Measurements from ENCODE around the gene ORMDL1.

ORMDL1 gene, protein sequence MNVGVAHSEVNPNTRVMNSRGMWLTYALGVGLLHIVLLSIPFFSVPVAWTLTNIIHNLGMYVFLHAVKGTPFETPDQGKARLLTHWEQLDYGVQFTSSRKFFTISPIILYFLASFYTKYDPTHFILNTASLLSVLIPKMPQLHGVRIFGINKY

DNA sequence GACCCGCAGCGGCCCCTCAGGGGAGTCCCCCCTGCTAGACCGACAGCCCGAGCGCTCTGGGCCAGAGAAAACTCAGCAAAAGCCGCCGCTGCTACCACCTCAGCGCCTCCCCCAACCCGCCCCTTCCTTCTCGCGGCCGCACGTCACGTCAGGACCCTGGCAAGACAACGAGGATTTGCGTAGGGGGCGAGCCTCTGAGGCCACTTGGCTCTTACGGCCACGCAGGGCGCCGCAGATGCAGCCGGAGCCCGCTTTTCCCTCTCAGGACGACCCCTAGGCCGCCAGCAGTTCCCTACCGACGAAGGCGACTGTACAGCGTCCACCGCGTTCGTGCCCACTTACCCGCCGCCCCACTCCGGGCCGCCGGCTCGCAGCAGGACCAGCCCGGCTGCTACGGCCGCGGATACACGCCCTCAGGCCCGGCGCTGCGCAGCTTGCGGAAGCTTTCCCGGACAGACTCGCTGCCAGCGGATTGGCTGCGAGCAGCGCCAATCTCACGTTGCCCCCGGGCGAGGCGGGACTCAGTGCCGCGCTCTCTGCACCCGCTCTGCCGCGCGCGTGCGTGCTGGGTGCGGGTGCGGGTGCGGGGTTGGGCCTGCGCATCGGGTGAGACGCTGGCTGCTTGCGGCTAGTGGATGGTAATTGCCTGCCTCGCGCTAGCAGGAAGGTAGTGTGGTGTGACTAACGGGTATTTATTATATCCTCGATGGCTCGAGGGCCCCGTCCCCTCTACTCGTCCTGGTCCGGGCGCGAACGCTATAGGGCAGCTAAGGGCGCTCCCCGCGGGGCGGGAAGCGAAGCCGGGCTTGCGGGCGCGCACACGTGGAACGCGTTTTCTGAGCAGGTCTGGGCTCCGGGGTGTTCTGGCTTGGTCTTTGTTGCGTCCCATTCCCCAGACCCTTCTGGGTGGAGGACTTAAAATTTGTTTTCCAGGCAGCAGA is at the start of gene ORMDL1, which contains the start of gene PMS1:
TSS of gene ORMDL1 (minus strand) at position 413 of the 941 bp plus-strand sequence. CDS start 1,744 bp downstream, outside the sequence.
TSS of gene PMS1 (plus strand) at position 524 of the 941 bp plus-strand sequence. CDS start 7,360 bp downstream, outside the sequence.
- DNase-seq (ENCODE audit: low read depth): peak; percentile 93

DNA sequence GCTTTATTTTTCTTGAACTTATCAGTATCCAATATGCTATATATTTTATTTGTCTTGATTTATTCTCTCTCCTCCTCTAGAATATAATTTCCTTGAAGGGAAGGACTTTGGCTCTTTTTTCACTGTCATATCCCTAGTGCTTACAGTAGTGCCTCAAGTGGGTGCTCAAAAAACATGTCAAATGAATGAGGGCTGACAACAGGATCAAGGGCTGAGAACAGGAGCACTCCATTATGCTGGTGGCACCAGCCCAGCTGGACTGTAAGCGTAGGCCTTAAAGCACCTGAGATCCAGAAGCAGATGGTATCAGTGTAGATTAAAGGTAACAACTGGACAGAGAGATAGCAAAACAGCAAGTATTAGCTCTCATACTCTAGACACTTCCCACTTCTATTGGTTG is 46.4 kb upstream of the ORMDL1 start:
- no peak for DNase-seq (ENCODE audit: low read depth)

DNA sequence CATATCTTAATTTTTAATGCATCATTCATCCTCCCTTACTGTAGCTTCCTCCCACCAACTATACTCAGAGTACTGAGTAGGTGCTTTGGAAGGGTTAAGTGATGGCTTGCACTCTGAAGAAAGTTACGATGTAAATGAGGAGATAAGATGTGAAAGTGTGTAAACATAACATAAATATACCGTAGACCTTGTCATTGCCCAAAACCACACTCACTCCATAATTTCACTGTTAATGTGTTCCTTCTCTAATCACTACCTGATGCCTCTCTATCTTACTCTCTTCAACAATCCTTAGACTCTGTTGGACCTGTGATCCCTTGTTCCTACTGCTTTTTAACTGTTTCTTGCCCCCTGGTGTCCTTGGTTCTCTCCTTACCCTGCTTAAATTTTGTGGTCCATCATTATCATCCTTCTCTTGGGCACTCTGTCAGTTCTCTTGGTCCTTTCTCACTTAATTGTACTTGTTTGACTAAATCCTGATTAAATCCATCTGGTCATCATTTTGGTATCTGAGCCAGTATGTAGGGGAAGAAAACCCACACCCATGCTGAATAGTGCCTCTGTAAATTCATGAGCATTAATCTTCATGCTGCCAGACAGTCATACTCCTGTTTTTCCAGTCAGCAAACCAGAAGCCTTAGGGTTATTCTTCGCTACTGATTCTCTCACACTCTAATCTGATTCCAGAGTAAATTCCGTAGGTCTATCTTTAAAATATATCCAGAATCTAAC is 45.1 kb upstream of the ORMDL1 start:
- DNase-seq (ENCODE audit: low read depth): no peak

DNA sequence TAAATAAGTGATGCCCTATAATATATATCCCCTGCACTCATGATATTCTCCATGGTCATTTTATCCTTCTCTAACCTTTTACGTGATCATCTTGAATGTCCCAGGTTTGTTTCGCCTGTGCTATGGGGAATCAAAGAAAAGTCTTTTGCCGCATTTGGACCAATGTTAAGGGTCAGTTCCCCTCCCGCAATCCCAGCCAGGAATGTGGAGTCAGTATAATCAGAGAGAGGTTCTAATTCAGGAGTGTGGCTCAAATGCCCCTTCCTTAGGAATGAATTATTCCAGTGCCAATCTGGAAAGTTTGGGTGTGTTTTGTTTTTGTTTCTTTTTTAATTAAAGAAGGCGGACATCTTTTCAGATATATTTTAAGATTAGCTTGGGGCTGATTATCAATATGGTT is 41.9 kb upstream of the ORMDL1 start:
- DNase-seq (ENCODE audit: low read depth): no peak

DNA sequence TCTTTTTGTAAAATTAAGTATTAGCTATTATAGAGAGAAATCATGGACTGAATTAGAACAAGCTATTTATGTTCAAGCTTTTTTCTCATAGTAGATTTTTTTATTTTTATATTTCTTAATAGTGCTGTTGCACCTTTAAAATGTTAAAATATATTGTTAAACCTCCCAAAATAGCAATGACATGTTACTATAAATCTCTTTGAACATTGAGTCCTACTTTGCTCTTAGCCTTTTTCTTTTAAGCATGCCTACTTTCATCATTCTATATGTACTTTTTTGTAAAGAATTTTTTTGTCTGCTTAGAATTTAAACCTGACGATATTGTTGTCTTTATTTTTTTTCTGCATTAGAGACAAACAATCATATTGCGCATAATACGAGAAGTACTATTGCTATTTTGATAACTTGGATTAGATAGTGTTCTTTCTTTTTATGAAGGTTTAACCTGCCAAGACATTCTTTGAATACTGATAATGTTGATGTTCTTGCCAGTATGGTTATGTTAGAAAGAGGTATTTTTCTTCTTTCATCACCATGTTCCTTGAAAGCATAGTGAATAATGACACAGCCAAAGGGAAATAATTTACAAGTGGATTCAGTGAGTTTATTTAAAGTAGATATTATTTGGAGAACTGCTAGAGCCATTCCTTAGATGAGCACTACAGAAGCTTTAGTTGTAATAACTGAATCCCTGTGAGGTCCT is 40.7 kb upstream of the ORMDL1 start:
- DNase-seq (ENCODE audit: low read depth): no peak

DNA sequence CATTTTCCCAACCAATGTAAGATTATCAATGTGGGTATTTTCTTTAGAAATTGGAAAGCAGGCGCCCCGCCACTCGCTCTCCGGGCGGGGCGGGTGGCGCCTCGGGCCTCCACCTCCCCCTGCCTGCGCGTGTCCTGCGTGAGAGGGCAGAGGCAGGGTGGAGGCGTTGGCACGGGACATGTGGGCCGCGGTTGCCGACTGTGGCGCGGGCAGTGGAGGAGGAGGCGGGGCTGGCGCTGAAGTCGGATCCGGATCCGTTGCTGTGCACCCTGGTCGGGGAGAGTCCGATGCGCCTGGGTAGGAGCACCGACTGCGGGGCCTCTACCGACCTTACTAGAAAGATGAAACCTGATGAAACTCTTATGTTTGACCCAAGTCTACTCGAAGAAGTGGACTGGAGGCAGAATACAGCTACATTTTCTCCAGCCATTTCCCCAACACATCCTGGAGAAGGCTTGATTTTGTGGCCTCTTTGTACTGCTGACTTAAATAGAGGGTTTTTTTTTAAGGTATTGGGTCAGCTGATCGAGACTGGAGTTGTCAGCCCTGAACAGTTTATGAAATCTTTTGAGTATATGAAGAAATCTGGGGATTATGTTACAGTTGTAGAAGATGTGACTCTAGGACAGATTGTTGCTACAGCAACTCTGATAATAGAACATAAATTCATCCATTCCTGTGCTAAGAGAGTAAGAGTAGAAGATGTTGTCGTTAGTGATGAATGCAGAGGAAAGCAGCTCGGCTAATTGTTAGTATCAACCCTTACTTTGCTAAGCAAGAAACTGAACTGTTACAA is 38.0 kb upstream of the ORMDL1 start:
- no peak for DNase-seq (ENCODE audit: low read depth)

DNA sequence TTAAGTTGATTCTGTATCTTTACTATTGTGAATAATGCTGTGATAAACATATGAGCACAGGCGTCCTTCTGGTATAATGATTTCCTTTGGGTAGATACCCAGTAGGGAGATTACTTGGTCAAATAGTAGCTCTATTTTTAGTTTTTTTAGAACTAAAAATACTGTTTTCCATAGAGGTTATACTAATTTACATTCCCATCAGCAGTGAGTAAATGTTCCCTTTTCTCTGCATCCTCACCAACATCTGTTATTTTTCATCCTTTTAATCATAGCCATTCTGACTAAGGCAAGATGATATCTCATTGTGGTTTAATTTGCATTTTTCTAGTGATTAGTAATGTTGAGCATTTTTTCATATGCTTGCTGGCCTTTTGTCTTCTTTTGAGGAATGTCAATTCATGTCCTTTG is 35.2 kb upstream of the ORMDL1 start:
- no peak for DNase-seq (ENCODE audit: low read depth)

DNA sequence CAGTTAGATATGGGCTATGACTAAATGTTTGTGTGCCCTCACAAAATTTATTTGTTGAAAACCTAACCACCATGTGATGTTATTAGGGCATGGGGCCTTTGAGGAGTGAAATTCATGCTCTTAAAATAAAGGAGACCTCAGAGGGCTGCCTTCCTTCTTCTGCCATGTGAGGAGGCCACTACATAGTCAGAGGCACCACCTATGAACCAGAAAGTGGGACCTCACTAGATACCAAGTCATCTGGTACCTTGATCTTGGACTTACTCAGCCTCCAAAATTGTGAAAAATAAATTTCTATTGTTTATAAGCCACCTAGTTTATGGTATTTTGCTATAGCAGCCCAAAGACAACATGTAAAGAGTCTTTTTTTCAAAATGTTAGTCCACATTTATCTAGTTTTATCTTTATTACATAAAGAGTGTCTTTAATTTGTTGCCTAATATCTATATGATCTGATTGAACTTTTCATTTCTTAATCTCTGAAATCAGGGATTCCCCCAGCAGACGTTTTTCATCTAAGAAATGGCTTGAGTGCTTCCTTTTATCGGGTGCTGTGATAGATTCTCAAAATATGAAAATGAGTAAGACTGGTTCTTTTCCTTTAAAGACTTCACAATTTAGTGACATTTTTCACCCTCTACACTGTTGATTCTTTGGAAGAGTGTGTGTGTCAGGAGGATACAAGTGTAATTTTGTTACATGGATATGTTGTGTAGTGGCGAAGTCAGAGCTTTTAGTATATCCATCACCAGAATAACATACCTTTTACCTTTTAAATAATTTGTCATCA is 34.3 kb upstream of the ORMDL1 start:
- no peak for DNase-seq (ENCODE audit: low read depth)

DNA sequence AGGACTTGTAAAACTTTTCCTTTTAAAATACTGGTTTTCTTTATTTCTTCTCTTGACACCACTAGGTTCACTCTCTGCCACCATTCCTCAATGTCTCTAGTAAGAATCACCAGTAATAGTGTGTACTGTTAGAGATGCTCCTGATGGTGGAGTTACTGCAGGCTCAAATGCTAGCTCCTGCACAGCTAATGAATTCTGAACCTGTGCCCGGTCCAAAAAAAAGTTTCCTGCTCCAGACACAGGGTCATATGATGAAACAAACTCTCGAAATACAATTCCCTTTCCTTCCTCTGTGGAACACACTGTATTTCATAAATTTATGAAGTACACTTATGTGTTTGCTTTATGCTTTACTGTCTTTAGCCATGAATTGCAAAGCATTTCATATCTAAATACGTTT is 19.3 kb upstream of the ORMDL1 start:
- no peak for DNase-seq (ENCODE audit: low read depth)

DNA sequence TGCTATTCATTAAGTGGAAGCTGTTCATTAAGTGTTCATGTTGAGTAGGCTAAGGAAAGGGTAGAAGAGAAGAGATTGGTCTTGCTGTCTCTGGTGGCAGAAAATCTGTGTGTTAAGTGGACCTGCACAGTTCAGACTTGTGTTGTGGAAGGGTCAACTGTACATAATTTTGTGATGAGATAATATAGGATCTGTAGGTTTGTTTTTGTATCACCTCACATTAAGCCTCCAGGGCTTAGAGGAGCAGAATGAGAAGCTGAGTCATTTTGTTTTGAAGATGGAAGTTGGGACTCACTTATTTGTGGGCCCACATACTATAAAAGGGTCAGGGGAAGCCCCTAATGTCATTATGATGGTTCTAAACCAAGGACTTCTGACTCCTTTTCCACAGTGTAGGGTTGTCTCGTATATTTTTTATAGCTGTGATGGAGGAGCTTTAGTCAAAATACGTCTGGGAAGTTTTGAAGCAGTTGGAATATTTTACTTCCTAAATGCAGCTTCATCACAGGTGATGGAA is 18.3 kb upstream of the ORMDL1 start:
- DNase-seq (ENCODE audit: low read depth): no peak

DNA sequence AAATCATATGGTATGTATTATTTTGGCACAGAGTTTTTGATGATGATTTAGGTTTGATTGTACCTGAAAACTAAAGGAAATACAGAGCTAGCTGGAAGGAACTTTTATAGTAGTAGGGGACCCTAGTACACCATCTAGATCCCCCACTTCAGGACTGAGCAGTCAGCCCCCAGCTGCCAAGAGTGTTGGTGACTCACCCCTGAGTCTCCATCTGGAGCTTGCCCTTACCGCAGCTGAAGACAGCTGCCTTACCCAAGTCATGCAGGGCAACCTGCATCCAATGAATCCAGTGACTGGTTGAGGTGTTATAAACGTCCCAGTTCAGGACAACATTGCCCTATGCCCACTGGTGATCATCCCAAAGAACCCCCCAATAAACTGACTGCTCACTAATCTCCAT is 15.4 kb upstream of the ORMDL1 start:
- DNase-seq (ENCODE audit: low read depth): no peak

DNA sequence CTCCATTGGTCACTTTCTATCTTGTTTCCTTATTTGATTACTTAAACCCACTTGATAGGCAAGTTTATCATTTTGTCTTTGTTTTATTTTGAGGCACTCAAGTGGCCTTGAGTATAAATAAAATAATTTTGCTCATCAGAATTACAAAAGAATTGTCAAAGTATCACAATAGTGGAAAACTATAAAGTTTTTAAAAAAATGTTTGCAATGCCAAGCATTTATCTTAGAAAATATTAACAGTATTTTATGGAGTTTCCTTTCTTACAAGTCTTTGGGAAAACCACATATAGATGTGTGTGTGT is 14.8 kb upstream of the ORMDL1 start:
- DNase-seq (ENCODE audit: low read depth): no peak

DNA sequence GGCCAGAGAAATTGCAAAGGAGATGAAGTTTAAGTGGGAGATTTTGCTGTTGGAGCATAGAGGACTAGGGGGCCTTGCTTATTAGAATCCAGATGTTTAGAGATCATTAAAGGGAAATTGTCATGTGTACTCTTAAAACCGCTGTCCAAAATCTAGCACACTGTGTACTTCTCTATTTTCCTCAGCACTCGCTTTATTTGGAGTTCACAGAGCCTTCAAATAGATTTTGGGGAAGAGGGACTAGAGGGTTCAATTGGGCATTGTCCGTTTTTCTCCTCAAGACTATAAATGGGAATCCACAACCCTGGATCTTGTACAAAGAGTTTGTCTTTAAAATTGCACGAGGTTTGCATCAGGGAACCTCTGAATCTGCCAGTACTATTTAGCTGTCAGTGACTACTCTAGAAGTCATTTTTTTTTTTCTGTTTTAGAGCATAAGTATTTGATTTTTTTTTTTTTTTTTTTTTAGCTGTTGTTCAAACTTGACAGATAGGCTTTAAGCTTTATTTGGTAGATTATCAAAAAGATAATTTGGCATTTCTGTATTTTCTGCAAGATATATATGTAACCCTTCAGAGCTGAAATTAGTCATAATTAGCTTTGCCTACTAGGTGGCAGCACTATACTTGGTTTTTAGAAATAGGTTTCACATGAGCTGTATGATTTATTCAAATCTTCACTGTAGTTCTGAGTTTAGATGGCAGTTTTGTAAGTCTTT is 14.3 kb upstream of the ORMDL1 start:
- DNase-seq (ENCODE audit: low read depth): no peak

DNA sequence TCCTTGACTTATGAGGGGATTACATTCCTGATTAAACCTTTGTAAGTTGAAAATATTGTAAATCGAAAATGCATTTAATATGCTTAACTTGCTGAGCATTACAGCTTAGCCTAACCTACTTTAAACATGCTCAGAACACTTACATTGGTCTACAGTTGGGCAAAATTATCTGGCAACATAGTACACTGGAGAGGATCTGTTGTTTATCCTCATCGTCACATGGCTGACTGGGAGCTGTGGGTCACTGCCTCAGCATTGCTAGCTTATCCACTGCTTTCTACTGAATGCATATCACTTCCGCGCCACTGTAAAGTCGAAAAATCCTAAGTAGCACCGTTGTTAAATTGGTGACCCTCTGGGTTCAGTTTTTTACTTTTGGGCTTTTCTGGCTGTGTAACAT is 13.8 kb upstream of the ORMDL1 start:
- no peak for DNase-seq (ENCODE audit: low read depth)

DNA sequence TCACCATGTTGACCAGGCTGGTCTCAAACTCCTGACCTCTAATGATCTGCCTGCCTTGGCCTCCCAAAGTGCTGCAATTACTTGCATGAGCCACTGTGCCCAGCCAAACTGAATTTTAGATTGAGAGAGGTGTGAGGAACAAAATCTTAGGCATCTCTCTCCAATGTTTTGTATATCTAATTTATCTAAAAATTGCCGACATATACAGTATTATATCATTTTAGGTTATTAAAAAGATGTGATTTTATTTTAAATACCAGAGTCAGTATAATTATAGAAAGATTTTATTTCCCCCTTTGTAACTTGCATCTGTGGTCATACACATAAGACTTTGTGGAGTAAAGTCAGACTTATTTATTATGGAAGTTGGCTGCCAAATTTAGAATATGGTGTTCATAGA is 10.2 kb upstream of the ORMDL1 start:
- DNase-seq (ENCODE audit: low read depth): no peak

DNA sequence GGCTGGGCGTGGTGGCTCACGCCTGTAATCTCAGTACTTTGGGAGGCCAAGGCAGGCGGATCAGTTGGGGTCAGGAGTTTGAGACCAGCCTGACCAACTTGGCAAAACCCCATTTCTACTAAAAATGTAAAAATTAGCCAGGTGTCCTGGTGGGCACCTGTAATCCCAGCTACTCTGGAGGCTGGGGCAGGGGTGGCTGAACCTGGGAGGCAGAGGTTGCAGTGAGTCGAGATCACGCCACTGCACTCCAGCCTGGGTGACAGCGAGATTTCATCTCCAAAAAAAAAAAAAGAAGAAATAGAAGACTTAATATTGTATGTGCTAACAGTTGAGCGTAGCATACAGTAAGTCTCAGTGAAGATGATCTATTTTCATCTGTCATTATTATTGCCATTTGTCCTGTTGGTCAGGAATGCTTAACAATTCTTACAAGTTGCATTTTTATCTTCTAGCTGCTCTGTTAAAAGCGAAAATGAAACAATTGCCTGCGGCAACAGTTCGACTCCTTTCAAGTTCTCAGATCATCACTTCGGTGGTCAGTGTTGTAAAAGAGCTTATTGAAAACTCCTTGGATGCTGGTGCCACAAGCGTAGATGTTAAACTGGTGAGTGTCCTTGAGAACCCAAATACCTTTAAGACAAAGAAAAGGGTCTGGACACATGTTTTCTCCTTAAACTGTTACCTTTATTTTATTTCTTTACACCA is 7.4 kb upstream of the ORMDL1 start:
- DNase-seq (ENCODE audit: low read depth): no peak

DNA sequence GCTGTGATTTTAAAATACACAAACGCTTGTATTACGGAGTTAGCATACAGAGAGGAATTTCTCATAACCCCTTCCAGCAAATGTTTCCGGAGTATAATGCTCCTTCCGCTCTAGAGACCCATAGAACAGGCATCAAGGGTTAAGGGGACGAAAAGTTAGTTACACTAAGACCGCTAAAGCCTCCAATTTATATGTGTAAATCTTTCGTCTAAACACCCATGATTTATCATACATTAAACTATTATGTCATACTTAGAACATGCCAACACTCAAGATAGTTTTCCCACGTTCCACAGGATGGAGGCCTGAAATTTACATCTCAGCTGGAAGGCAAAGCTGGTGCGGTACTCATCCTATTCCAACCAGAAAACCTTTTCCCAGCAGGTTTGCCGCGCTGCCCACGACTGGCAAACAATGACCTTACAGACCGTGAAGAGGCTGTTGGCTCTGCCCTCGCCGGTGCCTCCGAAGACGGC is 650 bp downstream of the ORMDL1 start:
- no peak for DNase-seq (ENCODE audit: low read depth)

DNA sequence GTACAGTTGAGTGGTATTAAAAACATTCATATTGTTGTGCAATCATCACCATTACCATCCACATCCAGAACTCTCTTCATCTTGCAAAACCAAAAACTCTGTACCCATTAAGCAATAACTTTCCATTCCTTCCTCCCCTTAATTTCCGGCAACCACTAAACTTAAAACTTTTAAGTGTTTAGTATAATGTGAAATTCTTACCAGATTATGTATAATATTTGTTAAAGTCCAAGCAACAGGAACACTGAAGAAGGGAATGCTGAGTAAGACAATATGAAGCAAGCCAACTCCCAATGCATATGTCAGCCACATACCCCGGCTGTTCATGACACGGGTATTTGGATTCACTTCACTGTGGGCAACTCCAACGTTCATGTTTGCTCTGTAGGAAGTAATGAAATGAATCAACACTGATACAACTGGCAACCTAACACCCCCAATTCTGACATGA is 1.9 kb downstream of the ORMDL1 start:
- no peak for DNase-seq (ENCODE audit: low read depth)

DNA sequence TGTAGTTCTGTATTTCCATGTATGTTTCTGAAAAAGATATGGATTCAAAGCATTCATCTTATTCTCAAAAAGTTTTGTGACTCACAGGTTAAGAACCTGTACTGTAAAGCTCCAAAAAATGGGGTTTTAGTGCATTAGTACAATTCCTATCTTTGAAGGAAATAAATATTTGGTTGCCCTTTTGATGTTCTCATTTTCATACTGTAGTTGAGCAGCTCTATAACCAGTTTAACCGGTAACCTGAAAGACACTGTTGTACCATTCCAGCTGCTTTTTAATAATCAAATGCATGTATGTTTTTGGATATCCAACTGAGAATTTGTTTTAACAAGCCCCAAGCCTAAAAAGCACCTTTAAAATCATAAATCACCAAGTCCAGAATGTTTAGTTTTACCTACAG is 11.9 kb downstream of the ORMDL1 start:
- no peak for DNase-seq (ENCODE audit: low read depth)

Measured in activated T-cell treated with anti-CD3 and anti-CD28 coated beads for 24 hours (primary cell).